PC-9 (cell line): Measurements from ENCODE around the gene SLIT1. TPM values are rescaled to one million over a fixed set of nuclear protein-coding genes. Genes with fewer than 3 reads are reported as not detected.

Experiments used
- BruUV-seq: library from RNA; stranded (reverse); fragments of 400-500 nt; replicated peaks from 2 replicates; lab custom pipeline; 2021; lab: Mats Ljungman, UMichigan
- CTCF ChIA-PET: fragments of 300-600 bp; sonication (Branson Sonifier 250); formaldehyde crosslinking; loops from one replicate; lab custom pipeline; 2022; ENCODE audit warnings: antibody characterized with exemption; lab: Charles Lee
- POLR2A ChIA-PET: fragments of 300-600 bp; sonication (Branson Sonifier 250); formaldehyde crosslinking; loops from one replicate; lab custom pipeline; 2022; ENCODE audit warnings: antibody characterized with exemption; ENCODE audit not compliant: unreplicated experiment; lab: Charles Lee
- DNase-seq, 2 experiments: peaks; one replicate each; pipeline versions ENCODE4 v3.0.0 to v3.0.0-alpha.2; 2015 to 2022; ENCODE audit warnings: mixed read lengths in 1 of 2
- H2AFZ ChIP-seq: fragments of 200-600 bp; sonication (generic); 2 replicates; pipeline ENCODE4 v1.8.1; 2017; ENCODE audit warnings: antibody characterized with exemption
- H3F3A ChIP-seq: fragments of 200-600 bp; sonication (generic); 2 replicates; pipeline ENCODE4 v1.8.1; 2017; ENCODE audit warnings: antibody characterized with exemption, mild to moderate bottlenecking, low read depth; ENCODE audit not compliant: insufficient read depth
- H3K27ac ChIP-seq: fragments of 200-600 bp; sonication (generic); 2 replicates; pipeline ENCODE4 v1.6.1; 2016; ENCODE audit warnings: mixed run types
- H3K27me3 ChIP-seq: fragments of 200-600 bp; sonication (generic); 2 replicates; pipeline ENCODE4 v1.6.1; 2016; ENCODE audit warnings: low read depth, mixed run types; ENCODE audit not compliant: insufficient read depth
- H3K36me3 ChIP-seq: fragments of 200-600 bp; sonication (generic); 2 replicates; pipeline ENCODE4 v1.6.1; 2016; ENCODE audit warnings: low read depth, mixed run types
- H3K4me1 ChIP-seq: fragments of 200-600 bp; sonication (generic); replicated peaks from 2 replicates; pipeline ENCODE4 v1.6.1; 2016; ENCODE audit warnings: mixed run types; ENCODE audit not compliant: insufficient read depth
- H3K4me2 ChIP-seq: fragments of 200-600 bp; sonication (generic); 2 replicates; pipeline ENCODE4 v1.6.1; 2017; ENCODE audit warnings: mixed run types
- H3K4me3 ChIP-seq: fragments of 200-600 bp; sonication (generic); 2 replicates; pipeline ENCODE4 v1.6.1; 2016; ENCODE audit warnings: mixed run types
- H3K79me2 ChIP-seq: fragments of 200-600 bp; sonication (generic); 2 replicates; pipeline ENCODE4 v1.6.1; 2017; ENCODE audit warnings: low read depth, mixed run types
- H3K9me2 ChIP-seq: fragments of 200-600 bp; sonication (generic); 2 replicates; pipeline ENCODE4 v1.8.1; 2017; ENCODE audit warnings: mild to moderate bottlenecking; ENCODE audit not compliant: insufficient read depth
- H3K9me3 ChIP-seq: fragments of 200-600 bp; sonication (generic); 2 replicates; pipeline ENCODE4 v1.8.1; 2016; ENCODE audit warnings: low read depth; ENCODE audit not compliant: insufficient read depth
- H4K20me1 ChIP-seq: fragments of 200-600 bp; sonication (generic); 2 replicates; pipeline ENCODE4 v1.8.1; 2017; ENCODE audit not compliant: insufficient read depth
- EZH2 ChIP-seq: fragments of 200-600 bp; sonication (generic); IDR thresholded peaks from 2 replicates; pipeline ENCODE4 v1.8.0; 2017; ENCODE audit warnings: antibody characterized with exemption, low read depth
- intact Hi-C: fragments of 100-400 bp; cut with micrococcal nuclease; formaldehyde crosslinking; loops from one replicate; pipeline ENCODE4 v1.10.0; 2022; ENCODE audit not compliant: unreplicated experiment
- total RNA-seq: library from RNA; stranded (reverse); gene quantifications from 2 replicates; pipeline ENCODE4 v1.2.3, GENCODE V29; 2021
- TF ChIP-seq, protein P1 (sequence below): fragments of 200-600 bp; sonication (generic); conservative IDR thresholded peaks from 2 replicates; pipeline ENCODE4 v1.6.1; 2017; ENCODE audit warnings: mixed run types, antibody characterized with exemption, mild to moderate bottlenecking, moderate library complexity

The SLIT1 gene
- total RNA-seq, 1 experiment from 2014 or later = not detected

DNA sequence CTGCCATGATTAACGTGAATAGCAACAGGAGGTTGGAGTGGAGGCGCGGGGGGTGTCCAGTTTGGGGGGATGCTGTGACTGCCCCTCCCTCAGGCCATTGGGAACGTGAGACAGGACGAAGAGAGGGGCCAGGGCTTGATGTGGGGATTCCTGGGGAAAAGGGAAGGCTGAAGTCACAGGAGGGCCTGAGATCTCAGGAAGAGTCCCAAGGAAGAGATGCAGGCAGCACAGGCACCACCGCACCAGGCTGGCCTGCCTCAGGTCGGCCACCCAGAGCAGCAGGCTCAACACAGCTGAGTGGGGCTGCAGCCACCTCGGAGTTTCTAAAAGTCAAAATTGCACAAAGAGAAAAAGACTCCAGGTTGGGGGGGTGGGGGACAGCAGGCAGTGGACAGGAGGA, 86.7 kb downstream of the SLIT1 start:
- H3K4me3 ChIP-seq = no peak overlapping the region
- DNase-seq = no peak
- H4K20me1 ChIP-seq = no peaks in the 10 kb centered on the region
- intact Hi-C loops = no loop called here
- no peak overlapping the region for H3K27ac ChIP-seq
- no peaks in the 10 kb centered on the region for H3K4me1 ChIP-seq
- H3F3A ChIP-seq = no peaks in the 10 kb centered on the region
- no peak overlapping the region for H3K4me2 ChIP-seq
- ChIA-PET POLR2A (no interaction called here), CTCF (no interaction called here)
- H3K9me3 ChIP-seq = no peaks in the 10 kb centered on the region
- no peak for TF ChIP-seq EZH2
- TF ChIP-seq, protein P1, sequence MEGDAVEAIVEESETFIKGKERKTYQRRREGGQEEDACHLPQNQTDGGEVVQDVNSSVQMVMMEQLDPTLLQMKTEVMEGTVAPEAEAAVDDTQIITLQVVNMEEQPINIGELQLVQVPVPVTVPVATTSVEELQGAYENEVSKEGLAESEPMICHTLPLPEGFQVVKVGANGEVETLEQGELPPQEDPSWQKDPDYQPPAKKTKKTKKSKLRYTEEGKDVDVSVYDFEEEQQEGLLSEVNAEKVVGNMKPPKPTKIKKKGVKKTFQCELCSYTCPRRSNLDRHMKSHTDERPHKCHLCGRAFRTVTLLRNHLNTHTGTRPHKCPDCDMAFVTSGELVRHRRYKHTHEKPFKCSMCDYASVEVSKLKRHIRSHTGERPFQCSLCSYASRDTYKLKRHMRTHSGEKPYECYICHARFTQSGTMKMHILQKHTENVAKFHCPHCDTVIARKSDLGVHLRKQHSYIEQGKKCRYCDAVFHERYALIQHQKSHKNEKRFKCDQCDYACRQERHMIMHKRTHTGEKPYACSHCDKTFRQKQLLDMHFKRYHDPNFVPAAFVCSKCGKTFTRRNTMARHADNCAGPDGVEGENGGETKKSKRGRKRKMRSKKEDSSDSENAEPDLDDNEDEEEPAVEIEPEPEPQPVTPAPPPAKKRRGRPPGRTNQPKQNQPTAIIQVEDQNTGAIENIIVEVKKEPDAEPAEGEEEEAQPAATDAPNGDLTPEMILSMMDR = no peak
- H3K9me2 ChIP-seq = no peaks in the 10 kb centered on the region
- no peak overlapping the region for H2AFZ ChIP-seq
- no peaks in the 10 kb centered on the region for H3K79me2 ChIP-seq
- peaks cover 89% of the 10 kb centered on the region for H3K27me3 ChIP-seq
- BruUV-seq = no TSS peak
- H3K36me3 ChIP-seq = no peaks in the 10 kb centered on the region

DNA sequence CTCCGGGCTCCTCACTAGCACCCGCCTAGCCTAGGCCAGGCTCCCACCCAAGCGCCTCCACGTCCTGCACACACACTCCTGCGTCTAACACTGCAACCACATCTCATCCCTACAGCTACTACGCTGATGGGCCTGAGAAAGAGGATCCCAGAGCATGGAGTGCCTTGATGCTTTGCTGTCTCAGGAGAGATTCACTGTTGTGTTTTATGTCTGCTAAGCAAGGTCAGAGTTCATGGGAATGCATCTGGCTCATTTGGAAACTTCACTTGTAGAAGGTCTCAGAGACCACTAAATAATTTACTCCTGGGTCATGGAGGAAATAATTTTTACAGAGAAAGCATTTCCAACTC, 88.7 kb downstream of the SLIT1 start:
- Histone ChIP-seq H3K9me2 (no peaks in the 10 kb centered on the region), H3K9me3 (no peaks in the 10 kb centered on the region), H3K36me3 (no peaks in the 10 kb centered on the region), H3K79me2 (no peaks in the 10 kb centered on the region), H3K4me3 (no peak overlapping the region), H4K20me1 (no peaks in the 10 kb centered on the region), H3K27me3 (peaks cover 95% of the 10 kb centered on the region), H3K4me1 (no peaks in the 10 kb centered on the region), H3F3A (no peaks in the 10 kb centered on the region), H2AFZ (no peak overlapping the region), H3K27ac (no peak overlapping the region), H3K4me2 (no peak overlapping the region)
- TF ChIP-seq, protein P1 = no peak
- no peak for TF ChIP-seq EZH2
- BruUV-seq = no TSS peak
- ChIA-PET CTCF (interaction anchor here (0.6 kb wide), 1 partner anchor 636 kb away, joined by 11 read pairs; no protein-coding TSS in a partner anchor), POLR2A (no interaction called here)
- DNase-seq = no peak
- intact Hi-C loops = no loop called here

DNA sequence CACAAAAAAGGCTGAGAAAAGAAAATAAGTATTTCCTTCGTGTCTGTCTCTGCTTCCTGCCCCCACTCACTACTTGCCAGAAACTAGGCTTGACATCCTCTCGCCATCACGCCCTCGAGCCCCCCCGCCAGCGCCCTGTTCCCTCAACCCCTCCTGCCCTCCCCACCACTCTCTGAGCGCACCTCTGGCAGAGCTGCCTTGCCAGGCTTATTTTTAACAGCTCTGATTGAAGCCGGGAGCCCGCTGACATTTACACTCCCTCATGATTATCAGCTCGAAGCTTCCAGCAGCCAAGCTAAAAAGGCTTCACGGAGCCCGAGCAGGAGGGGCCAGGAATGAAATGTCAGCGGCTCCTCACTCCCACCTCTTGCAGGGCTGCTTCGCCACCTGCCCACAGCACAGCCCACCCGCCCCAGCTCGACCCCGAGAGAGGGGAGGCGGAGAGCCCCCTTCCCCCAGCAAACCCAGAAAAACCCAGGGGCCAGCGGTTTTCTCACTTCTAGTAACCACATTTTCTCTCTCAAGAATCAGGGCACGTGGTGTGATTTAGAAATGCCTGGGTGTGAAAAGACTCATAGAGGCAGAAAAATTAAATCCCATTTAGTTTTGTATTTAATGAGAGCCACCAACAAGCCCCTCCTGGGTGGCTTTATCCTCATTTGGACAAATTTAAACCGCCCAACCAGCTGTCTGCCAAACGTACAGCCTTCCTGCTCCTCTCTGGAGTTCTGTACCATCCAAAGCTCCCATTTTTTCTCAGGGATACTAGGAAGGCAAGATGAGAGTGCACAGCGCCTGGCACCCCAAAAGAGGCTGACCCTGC, 89.3 kb downstream of the SLIT1 start:
- H3K36me3 ChIP-seq = no peaks in the 10 kb centered on the region
- CTCF ChIA-PET = no interaction called here
- BruUV-seq = no TSS peak
- H3K4me3 ChIP-seq = no peak overlapping the region
- POLR2A ChIA-PET = no interaction called here
- no peak for DNase-seq
- H3F3A ChIP-seq = no peaks in the 10 kb centered on the region
- peaks cover 97% of the 10 kb centered on the region for H3K27me3 ChIP-seq
- TF ChIP-seq, protein P1 = no peak
- TF ChIP-seq EZH2 = no peak
- no peaks in the 10 kb centered on the region for H3K9me3 ChIP-seq
- no peaks in the 10 kb centered on the region for H4K20me1 ChIP-seq
- no peaks in the 10 kb centered on the region for H3K9me2 ChIP-seq
- no peak overlapping the region for H3K27ac ChIP-seq
- H2AFZ ChIP-seq = no peak overlapping the region
- H3K4me2 ChIP-seq = no peak overlapping the region
- H3K79me2 ChIP-seq = no peaks in the 10 kb centered on the region
- H3K4me1 ChIP-seq = no peaks in the 10 kb centered on the region
- intact Hi-C loops = no loop called here
